HG03521 (cell line): Measurements from ENCODE around the gene KLRD1.
"Not testable (repeated sequence)": the region's sequence is repeated elsewhere in the genome, so short reads cannot be mapped to it uniquely, and the experiment has no call there.

ENCODE experiments used
- ATAC-seq: cut with Tn5 transposase; IDR thresholded peaks from one replicate; pipeline ENCODE4 v1.9.1; 2021; ENCODE audit warnings: mild to moderate bottlenecking, moderate library complexity; ENCODE audit not compliant: unreplicated experiment

The KLRD1 gene

GRCh38 chr12:10336196-10336595 lies 28.5 kb downstream of the KLRD1 start:
- not testable (repeated sequence) for ATAC-seq

- ATAC-seq, result not testable (repeated sequence)
Measured at GRCh38 chr12:10338470-10338869, 30.8 kb downstream of the KLRD1 start.

GRCh38 chr12:10339053-10339840 lies 31.6 kb downstream of the KLRD1 start:
- ATAC-seq, result no peak

GRCh38 chr12:10340946-10341345 lies 33.3 kb downstream of the KLRD1 start:
- not testable (repeated sequence) for ATAC-seq

- no peak for ATAC-seq
Measured at GRCh38 chr12:10341892-10342509, 34.3 kb downstream of the KLRD1 start.

- ATAC-seq, result not testable (repeated sequence)
Measured at GRCh38 chr12:10351457-10351856, 43.8 kb downstream of the KLRD1 start.

- no peak for ATAC-seq
Measured at GRCh38 chr12:10354071-10354470, 46.4 kb downstream of the KLRD1 start.

GRCh38 chr12:10354502-10354901 lies 46.8 kb downstream of the KLRD1 start:
- ATAC-seq, result no peak

GRCh38 chr12:10358131-10358530 lies 50.5 kb downstream of the KLRD1 start:
- ATAC-seq, result no peak

GRCh38 chr12:10358969-10359368 lies 51.3 kb downstream of the KLRD1 start:
- no peak for ATAC-seq

GRCh38 chr12:10361084-10361483 lies 53.4 kb downstream of the KLRD1 start:
- ATAC-seq, result no peak

- no peak for ATAC-seq
Measured at GRCh38 chr12:10361622-10362021, 54.0 kb downstream of the KLRD1 start.

- ATAC-seq, result no peak
Measured at GRCh38 chr12:10362325-10362724, 54.7 kb downstream of the KLRD1 start.

GRCh38 chr12:10362828-10363657 lies 55.4 kb downstream of the KLRD1 start:
- no peak for ATAC-seq

GRCh38 chr12:10363658-10363913 lies 55.9 kb downstream of the KLRD1 start:
- ATAC-seq, result no peak

GRCh38 chr12:10363914-10364814 lies 56.5 kb downstream of the KLRD1 start:
- ATAC-seq, result peak; percentile 79

GRCh38 chr12:10364815-10365622 lies 57.3 kb downstream of the KLRD1 start:
- ATAC-seq, result peak; percentile 39

- ATAC-seq, result no peak
Measured at GRCh38 chr12:10365696-10366405, 58.2 kb downstream of the KLRD1 start.

- ATAC-seq, result no peak
Measured at GRCh38 chr12:10366875-10367274, 59.2 kb downstream of the KLRD1 start.
